Activated gamma-delta T cell (primary cell): Measurements from ENCODE around the gene SNRPD2.
A peak's percentile ranks its signal among the peaks of the same experiment; 100 is the strongest.

Experiments
- DNase-seq: peaks from one replicate; lab custom pipeline; 2025; lab: John Stamatoyannopoulos, UW

Gene SNRPD2

GRCh38 chr19:45657520-45658167 lies 34.1 kb downstream of the SNRPD2 start:
- no peak for DNase-seq

GRCh38 chr19:45655073-45655472 lies 36.7 kb downstream of the SNRPD2 start:
- DNase-seq = no peak

- DNase-seq = no peak
Observed at GRCh38 chr19:45653634-45654033, 38.1 kb downstream of the SNRPD2 start.

- DNase-seq = no peak
Observed at GRCh38 chr19:45650722-45651121, 41.0 kb downstream of the SNRPD2 start.

GRCh38 chr19:45646345-45646698 lies 45.4 kb downstream of the SNRPD2 start:
- no peak for DNase-seq

- DNase-seq = no peak
Observed at GRCh38 chr19:45645631-45646344, 46.0 kb downstream of the SNRPD2 start.

- DNase-seq = peak; percentile 43
Observed at GRCh38 chr19:45645068-45645630, 46.6 kb downstream of the SNRPD2 start.

- no peak for DNase-seq
Observed at GRCh38 chr19:45643927-45644771, 47.6 kb downstream of the SNRPD2 start.

- peak; percentile 63 for DNase-seq
Observed at GRCh38 chr19:45643024-45643926, 48.5 kb downstream of the SNRPD2 start.

GRCh38 chr19:45641274-45642105 lies 50.3 kb downstream of the SNRPD2 start:
- peak; percentile 26 for DNase-seq

GRCh38 chr19:45640849-45641273 lies 50.9 kb downstream of the SNRPD2 start:
- no peak for DNase-seq

GRCh38 chr19:45638930-45639729 lies 52.6 kb downstream of the SNRPD2 start, which contains the start of gene EML2:
TSS of gene EML2 (minus strand) at chr19:45639397. CDS start at chr19:45639376, 21 bp downstream.
- DNase-seq = peak; percentile 28

- no peak for DNase-seq
Observed at GRCh38 chr19:45637890-45638667, 53.7 kb downstream of the SNRPD2 start.
